Left lobe of liver (tissue), 2 donors: ENCODE data around the gene CAMTA1. TPM values are rescaled to one million over a fixed set of nuclear protein-coding genes. Genes with fewer than 3 reads are reported as not detected.

ENCODE experiments used
- ATAC-seq: fragments of 200-7000 bp; cut with Tn5 transposase; one replicate; pipeline ENCODE4 v1.9.1; 2020; ENCODE audit warnings: mild to moderate bottlenecking, moderate library complexity
- DNase-seq: peaks from one replicate; pipeline ENCODE4 v3.0.0-alpha.2; 2020; ENCODE audit warnings: low spot score
- total RNA-seq: library from RNA; stranded (reverse); gene quantifications from one replicate; pipeline ENCODE4 v1.2.1, GENCODE V29; 2021
- donor health status: DM: no; HTN: no; CAD: no; lungs with moderate emphysema.
- donor health status: DM: no; HTN: yes; CAD: no.

The CAMTA1 gene
- total RNA-seq, 1 donor from 2014 or later, result 33.6 TPM

- ATAC-seq (peak; percentile 80), DNase-seq (peak; percentile 94)
These were observed 312.8 kb downstream of the CAMTA1 start for GRCh38 chr1:7097938-7098592.

- ATAC-seq (peak; percentile 2), DNase-seq (peak; percentile 54)
These were observed 313.4 kb downstream of the CAMTA1 start for GRCh38 chr1:7098641-7099040.

GRCh38 chr1:7100479-7100878 is 315.2 kb downstream of the CAMTA1 start:
- ATAC-seq, result no peak

GRCh38 chr1:7101187-7101586 is 315.9 kb downstream of the CAMTA1 start:
- no peak for DNase-seq
- ATAC-seq, result no peak

More at GRCh38 chr1:7100479-7100878, 315.2 kb downstream of the CAMTA1 start:
- DNase-seq, result no peak

GRCh38 chr1:7103361-7103782 is 318.1 kb downstream of the CAMTA1 start:
- DNase-seq (no peak), ATAC-seq (no peak)

DNA sequence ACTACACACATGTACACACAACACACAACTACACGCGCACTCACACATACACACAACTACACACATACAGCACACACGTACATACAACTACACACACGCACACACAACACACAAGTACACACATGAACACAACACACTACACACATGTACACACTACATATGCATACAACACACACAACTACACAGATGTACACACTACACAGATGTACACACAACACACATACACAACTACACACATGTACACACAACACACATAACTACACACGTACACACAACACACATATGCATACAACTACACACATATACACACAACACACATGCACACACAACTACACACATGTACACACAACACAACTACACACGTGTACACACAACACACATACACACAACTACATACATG is 318.6 kb downstream of the CAMTA1 start:
- DNase-seq (no peak), ATAC-seq (no peak)

DNA sequence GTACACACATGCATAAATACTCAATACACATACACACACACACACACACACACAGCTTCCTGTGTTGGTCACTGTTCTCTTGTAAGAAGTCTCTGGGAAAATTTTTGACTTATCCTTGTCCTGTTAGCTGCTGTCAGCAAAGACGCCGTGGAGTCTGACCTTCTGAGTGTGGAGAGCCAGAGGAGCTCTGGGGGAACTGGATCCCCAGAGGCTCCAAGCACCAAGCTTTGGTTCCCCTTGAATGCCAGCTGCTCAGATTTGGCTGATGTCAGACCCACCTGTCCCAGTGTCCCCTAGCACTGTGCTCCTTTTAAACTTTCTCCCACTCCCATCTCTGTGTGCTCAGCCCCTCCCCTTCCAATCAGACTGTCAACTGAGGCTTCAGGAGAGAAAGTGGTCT is 319.1 kb downstream of the CAMTA1 start:
- ATAC-seq (no peak), DNase-seq (no peak)

DNA sequence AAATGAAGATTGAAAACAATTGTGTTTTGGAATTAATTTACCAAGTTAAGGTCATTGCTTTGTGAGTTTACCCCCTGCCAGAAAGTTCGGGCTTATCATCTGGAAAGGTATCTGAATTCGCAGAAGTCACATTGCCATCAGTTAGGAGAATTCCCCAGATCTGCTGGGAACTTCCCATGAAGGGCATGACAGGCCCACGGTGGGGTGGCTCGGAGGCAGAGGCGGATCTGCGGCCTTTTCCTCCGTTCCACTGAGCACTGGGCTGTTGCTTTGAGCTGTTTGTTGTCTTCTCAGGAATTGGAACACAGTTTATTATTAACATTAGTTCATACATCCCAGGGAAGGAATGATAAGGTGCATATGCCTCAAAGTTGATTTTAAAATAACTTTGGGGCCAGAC is 320.0 kb downstream of the CAMTA1 start:
- no peak for ATAC-seq

DNA sequence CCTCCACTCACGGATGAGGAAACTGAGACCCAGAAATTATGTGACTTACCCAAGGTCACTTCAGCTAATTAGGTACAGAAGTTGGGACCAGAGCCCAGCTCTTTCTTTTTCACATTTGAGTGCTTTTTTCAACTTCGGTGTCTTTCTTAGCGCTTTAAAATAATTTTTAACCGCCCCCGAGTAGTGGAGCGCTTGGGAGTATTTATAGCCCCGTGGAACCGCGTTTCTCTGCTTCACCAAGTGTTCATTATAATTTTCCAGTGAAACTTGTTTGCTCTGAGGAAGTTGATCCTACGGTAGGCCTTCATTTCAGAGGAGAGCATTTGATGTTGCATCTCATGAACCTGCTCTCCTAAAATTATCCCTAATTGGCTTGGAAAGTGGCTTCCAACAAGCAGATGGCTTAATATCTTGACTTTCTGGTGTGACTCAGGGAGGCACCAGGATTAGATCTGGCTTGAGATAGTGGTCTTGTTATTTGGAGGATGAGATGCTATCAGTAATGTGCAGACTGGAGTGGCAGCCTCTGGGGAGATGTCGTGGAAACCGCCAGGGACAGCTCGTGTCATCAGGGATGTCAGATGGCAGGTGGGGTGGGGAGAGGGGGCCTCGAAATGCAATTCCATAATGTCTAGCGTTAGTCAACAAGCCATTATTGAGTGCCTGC is 321.3 kb downstream of the CAMTA1 start:
- DNase-seq (no peak), ATAC-seq (no peak)

More for the DNA sequence above, 320.0 kb downstream of the CAMTA1 start:
- no peak for DNase-seq

DNA sequence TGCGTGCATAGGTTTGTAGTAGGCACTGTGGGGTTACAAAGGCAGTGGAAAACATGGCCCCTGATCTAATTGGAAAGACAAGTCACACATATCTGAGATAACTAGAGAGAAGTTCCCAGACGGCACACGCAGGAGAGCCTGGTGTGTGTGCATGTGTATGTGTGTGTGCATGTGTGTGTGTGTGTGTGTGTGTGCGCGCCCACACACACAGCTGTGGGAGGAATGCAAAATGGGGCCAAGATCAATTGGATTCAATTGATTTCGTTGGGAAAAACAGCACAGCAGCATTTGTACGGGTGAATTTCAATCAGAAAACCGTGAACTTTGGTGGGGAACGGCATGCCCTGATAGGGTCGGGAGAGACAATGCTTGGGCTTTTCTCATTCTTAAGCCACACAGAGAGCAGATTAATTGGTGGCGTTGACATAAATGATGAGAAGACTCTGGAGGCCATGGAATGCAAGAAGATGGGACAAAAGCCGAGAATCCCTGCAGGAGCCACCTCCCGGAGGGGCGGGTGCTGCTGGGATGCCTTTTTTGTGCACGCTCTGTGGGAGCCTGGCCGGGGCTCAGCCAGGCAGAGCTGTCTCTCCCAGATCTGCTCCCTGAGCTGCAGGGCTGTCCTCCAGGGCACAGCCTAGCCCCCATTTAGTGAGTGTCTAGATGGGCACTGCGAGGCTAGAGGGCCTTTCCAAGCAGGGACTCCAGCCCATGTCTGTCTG is 322.0 kb downstream of the CAMTA1 start:
- DNase-seq (no peak), ATAC-seq (peak; percentile 60)

GRCh38 chr1:7108251-7108650 is 323.0 kb downstream of the CAMTA1 start:
- no peak for DNase-seq
- ATAC-seq, result no peak

GRCh38 chr1:7109901-7110300 is 324.6 kb downstream of the CAMTA1 start:
- no peak for DNase-seq
- ATAC-seq, result no peak

GRCh38 chr1:7110321-7110720 is 325.1 kb downstream of the CAMTA1 start:
- no peak for ATAC-seq

DNA sequence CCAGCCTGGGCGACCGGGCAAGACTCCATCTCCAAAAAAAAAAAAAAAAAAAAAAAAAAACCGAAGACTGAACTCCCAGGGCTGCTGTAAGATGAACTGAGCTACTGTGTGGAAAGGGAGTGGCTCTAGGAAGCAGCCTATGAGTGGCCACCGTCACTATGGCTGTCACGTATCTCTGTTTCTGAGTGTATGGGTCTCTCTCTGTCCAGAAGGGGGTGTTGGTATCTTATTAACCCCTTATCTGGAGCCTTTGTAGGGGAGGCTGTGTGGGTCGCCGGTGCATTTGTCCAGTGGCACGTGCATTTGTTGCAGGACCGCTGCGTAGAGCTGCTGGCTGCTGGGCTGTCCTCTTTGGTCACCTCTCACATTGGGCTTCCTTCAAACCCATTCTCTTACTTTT is 326.6 kb downstream of the CAMTA1 start:
- DNase-seq, result no peak
- ATAC-seq, result peak; percentile 40

More at GRCh38 chr1:7110321-7110720, 325.1 kb downstream of the CAMTA1 start:
- DNase-seq, result no peak

DNA sequence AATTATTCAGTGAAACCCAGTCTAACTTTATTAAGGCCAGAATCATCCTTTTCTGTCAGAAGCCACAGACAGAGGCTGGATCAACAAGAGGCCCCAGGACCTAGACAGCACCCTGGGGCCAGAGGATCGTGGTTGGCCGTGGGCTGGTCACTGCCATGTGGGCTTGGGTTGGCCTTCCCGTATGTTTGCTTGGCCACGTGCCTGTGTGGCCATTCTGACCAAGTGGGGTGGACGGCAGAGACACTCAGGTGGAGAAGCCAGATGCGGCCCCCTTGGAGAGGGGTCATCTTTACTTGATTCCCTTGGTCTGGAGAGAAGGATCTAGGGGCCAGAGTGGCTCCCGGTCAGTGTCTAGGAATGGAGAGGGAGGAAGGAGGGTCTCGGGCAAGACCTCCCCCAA is 327.9 kb downstream of the CAMTA1 start:
- DNase-seq (no peak), ATAC-seq (no peak)

- ATAC-seq (peak; percentile 59), DNase-seq (no peak)
These were observed 328.6 kb downstream of the CAMTA1 start for GRCh38 chr1:7113822-7114221.

DNA sequence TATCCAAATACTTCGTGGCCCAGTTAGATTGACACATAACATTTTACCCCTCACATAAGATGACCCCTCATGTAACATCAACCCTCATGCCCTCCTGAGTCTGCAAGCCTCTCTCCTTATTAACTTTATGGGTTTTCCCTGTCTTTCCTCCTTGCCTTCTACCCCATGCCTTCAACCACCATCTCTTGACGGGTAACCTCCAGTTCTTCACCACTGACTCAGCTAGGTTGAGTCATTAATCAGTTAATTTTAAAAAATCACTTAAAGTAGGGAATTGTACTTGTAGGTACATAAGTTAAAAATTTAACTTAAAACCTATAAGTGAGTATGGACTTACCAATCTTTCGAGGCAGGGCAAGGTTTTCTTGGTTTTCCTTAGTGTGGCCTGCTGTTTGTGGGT is 330.7 kb downstream of the CAMTA1 start:
- DNase-seq, result no peak
- ATAC-seq, result no peak

DNA sequence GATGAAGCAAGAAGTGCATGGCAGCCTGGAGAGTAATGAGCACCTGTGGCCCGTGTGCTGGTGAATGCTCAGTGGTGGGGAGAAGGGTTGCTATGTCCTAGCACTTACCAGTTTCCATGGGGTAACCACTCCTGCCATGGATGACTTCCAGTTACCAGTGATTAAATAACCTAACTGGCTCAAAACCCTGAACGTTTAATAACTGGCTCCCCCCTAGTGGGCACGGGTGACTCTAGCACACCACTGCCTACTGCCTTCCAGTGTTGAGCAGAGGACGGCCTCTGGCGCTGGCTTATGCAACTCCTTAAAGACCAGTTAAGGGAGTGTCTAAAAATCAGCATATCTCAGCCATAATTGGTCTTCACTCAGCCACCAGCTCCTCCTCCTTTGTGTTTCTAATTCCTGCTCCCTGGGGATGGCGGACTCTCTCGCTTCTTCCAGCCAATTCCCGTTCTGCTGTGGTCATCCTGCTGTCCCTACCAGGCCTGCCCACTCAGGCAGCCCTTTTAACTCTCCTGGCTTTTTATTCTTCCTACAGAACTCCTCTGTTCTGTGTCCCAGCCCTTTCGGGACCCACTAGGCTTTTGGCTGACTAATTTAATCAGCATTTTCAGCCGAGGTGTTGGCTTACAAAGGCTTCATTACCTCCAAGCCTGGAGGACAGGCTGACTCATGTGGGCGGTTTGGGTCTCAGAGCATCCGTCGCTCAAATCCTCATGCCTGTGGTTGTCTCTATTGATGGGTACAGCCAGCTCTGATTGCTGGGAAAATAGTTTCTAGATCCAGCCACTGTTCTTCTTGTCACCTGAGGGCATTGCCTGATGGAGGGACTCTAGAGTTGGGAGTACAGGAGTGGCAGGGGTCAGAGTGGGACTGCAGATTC is 332.4 kb downstream of the CAMTA1 start:
- ATAC-seq (peak; percentile 62), DNase-seq (no peak)

GRCh38 chr1:7119156-7119555 is 333.9 kb downstream of the CAMTA1 start:
- ATAC-seq, result no peak
- no peak for DNase-seq

GRCh38 chr1:7120863-7121621 is 335.8 kb downstream of the CAMTA1 start:
- DNase-seq (peak; percentile 54), ATAC-seq (peak; percentile 44)
